NB4 (cell line): ENCODE data around the gene SMYD2.

Experiments used
- POLR2A ChIP-seq: IDR thresholded peaks from 2 replicates; pipeline ENCODE4 v1.6.1; 2011; ENCODE audit warnings: mild to moderate bottlenecking; ENCODE audit not compliant: insufficient read length; ENCODE audit errors: extremely low read depth
- TF ChIP-seq, protein P1 (sequence below): IDR thresholded peaks from one replicate; pipeline ENCODE4 v1.5.1; 2012; ENCODE audit warnings: low read depth, low read length

- TF ChIP-seq, protein P1, sequence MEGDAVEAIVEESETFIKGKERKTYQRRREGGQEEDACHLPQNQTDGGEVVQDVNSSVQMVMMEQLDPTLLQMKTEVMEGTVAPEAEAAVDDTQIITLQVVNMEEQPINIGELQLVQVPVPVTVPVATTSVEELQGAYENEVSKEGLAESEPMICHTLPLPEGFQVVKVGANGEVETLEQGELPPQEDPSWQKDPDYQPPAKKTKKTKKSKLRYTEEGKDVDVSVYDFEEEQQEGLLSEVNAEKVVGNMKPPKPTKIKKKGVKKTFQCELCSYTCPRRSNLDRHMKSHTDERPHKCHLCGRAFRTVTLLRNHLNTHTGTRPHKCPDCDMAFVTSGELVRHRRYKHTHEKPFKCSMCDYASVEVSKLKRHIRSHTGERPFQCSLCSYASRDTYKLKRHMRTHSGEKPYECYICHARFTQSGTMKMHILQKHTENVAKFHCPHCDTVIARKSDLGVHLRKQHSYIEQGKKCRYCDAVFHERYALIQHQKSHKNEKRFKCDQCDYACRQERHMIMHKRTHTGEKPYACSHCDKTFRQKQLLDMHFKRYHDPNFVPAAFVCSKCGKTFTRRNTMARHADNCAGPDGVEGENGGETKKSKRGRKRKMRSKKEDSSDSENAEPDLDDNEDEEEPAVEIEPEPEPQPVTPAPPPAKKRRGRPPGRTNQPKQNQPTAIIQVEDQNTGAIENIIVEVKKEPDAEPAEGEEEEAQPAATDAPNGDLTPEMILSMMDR = no peak
- TF ChIP-seq POLR2A = no peak
These were observed 33.4 kb downstream of the SMYD2 start for GRCh38 chr1:214314178-214314843.
